Measurements from ENCODE around the gene FAM81B. TPM values are rescaled to one million over a fixed set of nuclear protein-coding genes. Genes with fewer than 3 reads are reported as not detected.

FAM81B gene
- total and polyA plus RNA-seq, 8 donors: 0.48 TPM; not detected in 7

- no peak overlapping the region for H3K4me3 ChIP-seq
- TF ChIP-seq, protein P1, sequence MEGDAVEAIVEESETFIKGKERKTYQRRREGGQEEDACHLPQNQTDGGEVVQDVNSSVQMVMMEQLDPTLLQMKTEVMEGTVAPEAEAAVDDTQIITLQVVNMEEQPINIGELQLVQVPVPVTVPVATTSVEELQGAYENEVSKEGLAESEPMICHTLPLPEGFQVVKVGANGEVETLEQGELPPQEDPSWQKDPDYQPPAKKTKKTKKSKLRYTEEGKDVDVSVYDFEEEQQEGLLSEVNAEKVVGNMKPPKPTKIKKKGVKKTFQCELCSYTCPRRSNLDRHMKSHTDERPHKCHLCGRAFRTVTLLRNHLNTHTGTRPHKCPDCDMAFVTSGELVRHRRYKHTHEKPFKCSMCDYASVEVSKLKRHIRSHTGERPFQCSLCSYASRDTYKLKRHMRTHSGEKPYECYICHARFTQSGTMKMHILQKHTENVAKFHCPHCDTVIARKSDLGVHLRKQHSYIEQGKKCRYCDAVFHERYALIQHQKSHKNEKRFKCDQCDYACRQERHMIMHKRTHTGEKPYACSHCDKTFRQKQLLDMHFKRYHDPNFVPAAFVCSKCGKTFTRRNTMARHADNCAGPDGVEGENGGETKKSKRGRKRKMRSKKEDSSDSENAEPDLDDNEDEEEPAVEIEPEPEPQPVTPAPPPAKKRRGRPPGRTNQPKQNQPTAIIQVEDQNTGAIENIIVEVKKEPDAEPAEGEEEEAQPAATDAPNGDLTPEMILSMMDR (IDR thresholded peaks at IDR 0.05): no peak
- TF ChIP-seq POLR2AphosphoS5 (IDR thresholded peaks at IDR 0.05): no peak
- TF ChIP-seq POLR2A (IDR thresholded peaks at IDR 0.05): no peak
- no peak for TF ChIP-seq EP300 (IDR thresholded peaks at IDR 0.05)
- no peaks in the 10 kb centered on the region for H3K36me3 ChIP-seq
- intact Hi-C loops (cut with DNase I; ENCODE audit: low total_unique reads): no loop called here
- no peaks in the 10 kb centered on the region for H3K9me3 ChIP-seq
- 39 to 56% (median 49%) methylated on average over 5 of the region's 5 CpGs for WGBS, 5 donors
- H3K27me3 ChIP-seq: no peaks in the 10 kb centered on the region
- peak; percentile 24 to 48 for DNase-seq
- no peak overlapping the region for H3K27ac ChIP-seq
- H3K4me1 ChIP-seq: no peaks in the 10 kb centered on the region
Observed at GRCh38 chr5:95406426-95407090, 15.4 kb downstream of the FAM81B start.

DNA sequence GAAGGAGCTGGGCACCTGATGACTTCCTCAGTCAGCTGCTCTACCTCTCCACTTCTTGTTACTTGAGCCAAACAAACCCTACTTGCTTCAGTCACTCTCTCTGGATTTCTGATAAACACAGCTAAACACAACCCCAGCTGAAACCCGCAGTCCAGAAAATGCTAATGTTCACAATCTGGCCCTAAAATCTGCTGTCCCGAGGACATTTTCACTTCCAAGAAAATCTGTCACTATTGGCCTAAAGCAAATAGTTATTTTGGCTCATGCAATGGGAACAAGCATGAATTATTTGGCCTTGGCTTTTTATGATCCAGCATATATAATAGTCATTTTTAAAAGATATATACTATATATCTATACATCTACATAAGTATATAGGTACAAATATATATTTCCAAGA, 19.1 kb downstream of the FAM81B start:
- intact Hi-C loops (cut with DNase I; ENCODE audit: low total_unique reads): no loop called here
- 45 to 68% (median 53%) methylated on average over 2 of the region's 2 CpGs for WGBS, 5 donors

DNA sequence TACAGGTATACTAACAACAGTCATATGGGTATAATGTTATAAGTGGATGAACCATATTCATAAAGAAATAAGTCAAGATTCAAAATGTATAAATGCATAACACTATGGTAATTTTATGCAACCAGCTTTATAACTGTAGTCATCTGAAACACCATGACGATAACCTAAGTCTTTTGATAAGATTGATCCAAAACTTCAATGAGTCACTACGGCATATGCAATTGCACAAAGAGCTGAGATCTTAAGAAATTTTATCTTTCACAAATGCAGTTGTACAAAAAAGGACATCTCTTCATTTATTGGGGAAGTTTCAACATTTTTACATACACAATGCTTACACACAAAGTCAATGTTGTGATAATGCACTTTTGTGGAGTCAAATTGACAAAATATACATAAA, 20.3 kb downstream of the FAM81B start:
- Histone ChIP-seq H3K9me3 (no peaks in the 10 kb centered on the region), H3K36me3 (no peaks in the 10 kb centered on the region), H3K27ac (no peak overlapping the region), H3K27me3 (no peaks in the 10 kb centered on the region), H3K4me3 (no peak overlapping the region), H3K4me1 (no peaks in the 10 kb centered on the region)
- 69 to 78% (median 70%) methylated on average over 2 of the region's 2 CpGs for WGBS, 5 donors
- DNase-seq: no peak
- intact Hi-C loops (cut with DNase I; ENCODE audit: low total_unique reads): no loop called here
- TF ChIP-seq POLR2A (IDR thresholded peaks at IDR 0.05): no peak
- TF ChIP-seq POLR2AphosphoS5 (IDR thresholded peaks at IDR 0.05): no peak
- no peak for TF ChIP-seq EP300 (IDR thresholded peaks at IDR 0.05)
- TF ChIP-seq, protein P1 (IDR thresholded peaks at IDR 0.05): no peak

More for the DNA sequence above, 19.1 kb downstream of the FAM81B start:
- Histone ChIP-seq H3K9me3 (no peaks in the 10 kb centered on the region), H3K27me3 (no peaks in the 10 kb centered on the region), H3K4me3 (no peak overlapping the region), H3K27ac (no peak overlapping the region), H3K4me1 (no peaks in the 10 kb centered on the region), H3K36me3 (no peaks in the 10 kb centered on the region)
- TF ChIP-seq, protein P1 (IDR thresholded peaks at IDR 0.05): no peak
- no peak for TF ChIP-seq POLR2AphosphoS5 (IDR thresholded peaks at IDR 0.05)
- no peak for TF ChIP-seq POLR2A (IDR thresholded peaks at IDR 0.05)
- no peak for TF ChIP-seq EP300 (IDR thresholded peaks at IDR 0.05)
- DNase-seq: no peak

DNA sequence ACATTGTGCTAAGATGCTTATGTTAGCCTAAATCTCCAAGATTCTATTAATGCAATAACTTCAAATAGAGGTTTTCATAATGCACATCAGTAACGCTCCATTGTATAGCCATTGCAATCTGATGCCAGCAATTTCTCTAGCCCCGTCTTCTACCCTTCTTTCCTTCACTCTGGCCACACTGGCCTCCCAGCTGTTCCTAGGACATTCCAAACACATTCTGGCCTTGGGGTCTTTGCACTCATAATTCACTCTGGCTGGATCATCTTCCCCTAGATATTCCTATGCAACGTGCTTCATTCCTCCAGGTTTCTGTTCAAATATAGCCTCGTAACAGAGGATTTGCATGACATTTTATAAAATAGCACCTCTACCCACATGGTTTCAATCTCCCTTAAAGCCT, 23.3 kb downstream of the FAM81B start:
- Histone ChIP-seq H3K4me1 (no peaks in the 10 kb centered on the region), H3K4me3 (no peak overlapping the region), H3K27ac (no peak overlapping the region), H3K9me3 (no peaks in the 10 kb centered on the region), H3K27me3 (no peaks in the 10 kb centered on the region), H3K36me3 (no peaks in the 10 kb centered on the region)
- WGBS, 5 donors: 48 to 87% (median 62%) methylated on average over 4 of the region's 4 CpGs
- no peak for DNase-seq
- TF ChIP-seq EP300 (IDR thresholded peaks at IDR 0.05) (no peak), POLR2AphosphoS5 (IDR thresholded peaks at IDR 0.05) (no peak), POLR2A (IDR thresholded peaks at IDR 0.05) (no peak)
- TF ChIP-seq, protein P1 (IDR thresholded peaks at IDR 0.05): no peak
- intact Hi-C loops (cut with DNase I; ENCODE audit: low total_unique reads): no loop called here
